Cardiac fibroblast (primary cell): ENCODE data around the gene C16orf95.
A peak's percentile ranks its signal among the peaks of the same experiment; 100 is the strongest.
"Not testable (repeated sequence)": the region's sequence is repeated elsewhere in the genome, so short reads cannot be mapped to it uniquely, and the experiment has no call there.

ENCODE experiments used
- DNase-seq, 2 donors: peaks; one replicate each; pipeline versions ENCODE4 v3.0.0 to v3.0.0-alpha.2; 2010; ENCODE audit warnings: low read depth in 2 of 2
- H3K4me3 ChIP-seq, 2 donors: replicated peaks in 1 of 2; 1 replicate in 1 of 2; 2 replicates in 1 of 2; pipeline ENCODE4 v1.5.1; 2011; ENCODE audit warnings: low read depth in 2 of 2, low read length in 2 of 2, mild to moderate bottlenecking in 2 of 2, moderate library complexity in 1 of 2
- CTCF ChIP-seq: IDR thresholded peaks from one replicate; pipeline ENCODE4 v1.5.1; 2011; ENCODE audit warnings: low read depth, mild to moderate bottlenecking, low read length, inconsistent platforms

Gene C16orf95, protein sequence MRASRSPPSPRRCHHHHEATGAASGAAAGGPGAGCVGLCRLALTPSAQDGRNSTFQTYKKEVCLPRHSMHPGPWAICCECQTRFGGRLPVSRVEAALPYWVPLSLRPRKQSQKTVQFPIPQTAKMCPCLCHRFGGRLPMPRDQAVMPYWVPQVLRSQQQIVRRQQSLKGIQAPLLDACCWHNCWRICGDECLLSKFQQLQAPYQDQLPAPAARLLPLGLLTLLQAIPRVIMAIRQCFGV

DNA sequence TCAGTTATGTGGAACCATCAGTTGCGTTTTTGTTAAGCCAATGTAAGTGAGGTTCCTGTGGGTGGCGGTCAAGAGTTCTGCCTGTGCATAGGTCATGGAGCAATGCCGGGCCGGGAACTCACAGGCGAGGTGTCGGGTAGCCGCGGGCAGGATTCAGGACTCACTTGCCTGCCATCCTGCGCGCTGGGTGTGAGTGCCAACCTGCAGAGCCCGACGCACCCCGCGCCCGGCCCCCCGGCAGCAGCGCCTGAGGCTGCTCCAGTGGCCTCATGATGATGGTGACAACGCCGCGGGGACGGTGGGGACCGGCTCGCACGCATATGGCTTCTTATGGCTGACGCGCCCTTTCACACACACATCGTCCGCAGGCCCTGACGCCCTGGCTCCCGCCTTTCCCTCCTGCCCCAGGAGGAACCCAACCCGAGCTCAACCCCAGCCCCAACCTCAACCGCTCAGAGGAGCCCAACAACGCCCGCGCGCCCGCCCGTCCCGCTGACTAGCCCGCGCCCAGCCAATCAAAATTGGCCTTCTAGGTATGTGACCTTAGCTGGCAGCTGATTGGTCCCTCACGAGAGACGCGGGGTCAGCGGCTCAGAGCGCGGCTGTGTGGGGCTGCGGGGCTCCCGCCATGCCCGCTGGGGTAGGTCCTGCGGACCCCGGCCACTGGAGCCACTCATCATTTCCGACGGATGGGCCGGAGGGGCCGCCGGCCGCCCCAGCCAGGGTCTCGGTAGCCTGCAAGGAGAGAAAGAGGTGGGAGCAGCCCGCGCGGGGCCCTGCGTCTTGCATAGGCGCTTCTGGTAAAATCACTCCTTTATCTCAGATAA is at the start of gene C16orf95:
TSS of gene C16orf95 (minus strand) at position 470 of the 827 bp plus-strand sequence. CDS start at position 320, 150 bp downstream.
- peak; percentile 78 for TF ChIP-seq CTCF
- peak within 1 kb of the TSS; percentile 96 to 99 for H3K4me3 ChIP-seq
- DNase-seq: peak; percentile 96 to 97

DNA sequence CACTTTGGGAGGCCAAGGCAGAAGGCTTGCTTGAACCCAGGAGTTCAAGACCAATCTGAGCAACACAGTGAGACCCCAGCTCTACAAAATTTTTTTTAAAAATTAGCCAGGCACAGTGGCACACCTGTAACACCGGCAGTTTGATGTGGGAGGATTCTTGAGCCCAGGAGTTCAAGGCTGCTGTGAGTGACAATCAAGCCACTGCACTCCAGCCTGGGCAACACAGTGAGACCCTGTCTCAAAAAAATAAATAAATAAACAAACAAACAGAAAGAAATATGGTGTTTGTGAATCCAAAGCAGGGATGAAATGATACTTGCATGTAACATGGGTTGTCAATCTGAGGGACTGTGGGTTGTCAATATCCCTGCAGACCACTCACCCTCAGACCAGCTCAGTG is 49.7 kb upstream of the C16orf95 start:
- no peak for DNase-seq
- TF ChIP-seq CTCF: no peak
- H3K4me3 ChIP-seq: no peak overlapping the region

- H3K4me3 ChIP-seq: no peak overlapping the region
- DNase-seq: no peak
- TF ChIP-seq CTCF: no peak
These were observed 49.1 kb upstream of the C16orf95 start for GRCh38 chr16:87366288-87366687.

- TF ChIP-seq CTCF: no peak
- no peak for DNase-seq
- H3K4me3 ChIP-seq: no peak overlapping the region
These were observed 48.0 kb upstream of the C16orf95 start for GRCh38 chr16:87365021-87365713.

- peak in 1 of 2 donors; percentile 35 for DNase-seq
- no peak for TF ChIP-seq CTCF
- H3K4me3 ChIP-seq: no peak overlapping the region
These were observed 46.7 kb upstream of the C16orf95 start for GRCh38 chr16:87363771-87364455.

- H3K4me3 ChIP-seq, DNase-seq: not testable (repeated sequence)
These were observed 45.8 kb upstream of the C16orf95 start for GRCh38 chr16:87362828-87363559.
